HG03039 (cell line): Measurements from ENCODE around the gene ZNF512B.
A peak's percentile ranks its signal among the peaks of the same experiment; 100 is the strongest.
"Not testable (repeated sequence)": the region's sequence is repeated elsewhere in the genome, so short reads cannot be mapped to it uniquely, and the experiment has no call there.

Experiments used
- ATAC-seq: cut with Tn5 transposase; IDR thresholded peaks from one replicate; pipeline ENCODE4 v1.9.1; 2021; ENCODE audit warnings: mild to moderate bottlenecking, moderate library complexity; ENCODE audit not compliant: unreplicated experiment

ZNF512B gene

GRCh38 chr20:63978319-63979228, 8.8 kb upstream of the ZNF512B start:
- ATAC-seq: no peak

GRCh38 chr20:63977739-63978276, 8.1 kb upstream of the ZNF512B start:
- ATAC-seq: no peak

GRCh38 chr20:63976980-63977738, 7.4 kb upstream of the ZNF512B start:
- no peak for ATAC-seq

GRCh38 chr20:63976511-63976910, 6.8 kb upstream of the ZNF512B start:
- not testable (repeated sequence) for ATAC-seq

- no peak for ATAC-seq
These were observed 4.9 kb upstream of the ZNF512B start for GRCh38 chr20:63974402-63975200.

GRCh38 chr20:63973636-63974401, 4.1 kb upstream of the ZNF512B start:
- ATAC-seq: peak; percentile 43

GRCh38 chr20:63973160-63973479, 3.4 kb upstream of the ZNF512B start:
- ATAC-seq: no peak

GRCh38 chr20:63972312-63973159, 2.8 kb upstream of the ZNF512B start:
- no peak for ATAC-seq

GRCh38 chr20:63971960-63972311, 2.2 kb upstream of the ZNF512B start:
- not testable (repeated sequence) for ATAC-seq

- no peak for ATAC-seq
These were observed 1.1 kb upstream of the ZNF512B start for GRCh38 chr20:63970714-63971431.

GRCh38 chr20:63968928-63969760, 586 bp downstream of the ZNF512B start:
- no peak for ATAC-seq

- no peak for ATAC-seq
These were observed 1.4 kb downstream of the ZNF512B start for GRCh38 chr20:63968136-63968927.

- no peak for ATAC-seq
These were observed 2.2 kb downstream of the ZNF512B start for GRCh38 chr20:63967330-63968135.

GRCh38 chr20:63966944-63967322, 2.8 kb downstream of the ZNF512B start:
- ATAC-seq: no peak

GRCh38 chr20:63966172-63966943, 3.4 kb downstream of the ZNF512B start:
- no peak for ATAC-seq

GRCh38 chr20:63964412-63964811, 5.3 kb downstream of the ZNF512B start:
- no peak for ATAC-seq
